ENCODE results near the gene SAFB2. TPM values are rescaled to one million over a fixed set of nuclear protein-coding genes. Genes with fewer than 3 reads are reported as not detected.

SAFB2 gene
- total RNA-seq, 1 experiment from 2014 or later, result 76.1 TPM

GRCh38 chr19:5624741-5625278 lies 2.2 kb upstream of the SAFB2 start:
- Mint-ChIP-seq H3K4me3 (peak overlapping the region; percentile 100), H3K9me3 (peaks cover 0 to 3% of the 10 kb centered on the region in 2 experiments; a peak in 3 of 5 replicates), H3K27me3 (ENCODE audit: low read depth) (peaks cover 4% of the 10 kb centered on the region; the same call in 1 of the 2 replicates), H3K36me3 (ENCODE audit: insufficient read depth in 1 of 3, low read depth in 3 of 3) (peaks cover 45 to 80% (median 67%) of the 10 kb centered on the region in 3 experiments), H3K27ac (peak overlapping the region; percentile 9 to 95 (median 93); a peak in 3 of 7 replicates), H3K4me1 (peaks cover 35 to 40% of the 10 kb centered on the region in 2 experiments)
- no peak overlapping the region for H3K27ac ChIP-seq (ENCODE audit: insufficient read length, low read depth, low read length)
- no peak overlapping the region for H3K56ac ChIP-seq (ENCODE audit: insufficient read length, low read depth, low read length)
- WGBS (ENCODE audit: extremely low coverage, insufficient read length, low lambda C conversion rate), result no CpG with 5 or more reads among the region's 8 CpGs
- no peak overlapping the region for H2BK12ac ChIP-seq (ENCODE audit: insufficient read length, low read depth, low read length)
- no peak overlapping the region for H2BK20ac ChIP-seq (ENCODE audit: low read depth, low read length, poor library complexity, severe bottlenecking)
- H3K23ac ChIP-seq (ENCODE audit: insufficient read length, low read depth, low read length), result no peak overlapping the region
- no peak for DNase-seq
- H3K79me2 ChIP-seq (ENCODE audit: insufficient read depth, low read length), result peaks cover 68% of the 10 kb centered on the region
- no peak overlapping the region for H3K14ac ChIP-seq (ENCODE audit: insufficient read depth, low read length)
- peak overlapping the region; percentile 76 for H3K4me2 ChIP-seq (ENCODE audit: insufficient read depth, insufficient read length, low read length)
- no peaks in the 10 kb centered on the region for H4K20me1 ChIP-seq (ENCODE audit: control insufficient read depth, insufficient read depth, insufficient read length)
- no peak overlapping the region for H3K4ac ChIP-seq (ENCODE audit: low read depth, low read length)
- TF ChIP-seq CTCF (conservative IDR thresholded peaks at IDR 0.05), result no peak
- peaks cover 14% of the 10 kb centered on the region for H3K23me2 ChIP-seq (ENCODE audit: insufficient read length, low read depth, low read length, poor library complexity, severe bottlenecking)
- H3K79me1 ChIP-seq (ENCODE audit: insufficient read depth, low read depth, low read length, poor library complexity, severe bottlenecking), result peaks cover 16% of the 10 kb centered on the region
- H3K4me1 ChIP-seq (ENCODE audit: insufficient read depth, low read length), result no peaks in the 10 kb centered on the region; the same call in 1 of the 2 replicates
- no peak overlapping the region for H2AK5ac ChIP-seq (ENCODE audit: insufficient read length, low read length)
- no peaks in the 10 kb centered on the region for H3K9me3 ChIP-seq (ENCODE audit: control insufficient read depth, low read depth, low read length)
- H2BK15ac ChIP-seq (ENCODE audit: low read depth, low read length), result no peak overlapping the region
- H3K9ac ChIP-seq (ENCODE audit: extremely low read depth, insufficient read length, low read length), result no peak overlapping the region
- H3T11ph ChIP-seq (ENCODE audit: low read length), result no peak overlapping the region
- no peak overlapping the region for H4K8ac ChIP-seq (replicated peaks; ENCODE audit: insufficient read length, low read depth, low read length)
- H2AFZ ChIP-seq (ENCODE audit: low read length), result no peak overlapping the region
- H4K5ac ChIP-seq (ENCODE audit: insufficient read length, low read depth, low read length), result no peak overlapping the region
- H2BK120ac ChIP-seq (ENCODE audit: low read depth, low read length, poor library complexity, severe bottlenecking), result no peak overlapping the region
- no peak overlapping the region for H3K18ac ChIP-seq (ENCODE audit: insufficient read length, low read depth, low read length)
- H4K91ac ChIP-seq (ENCODE audit: insufficient read length, low read depth, low read length), result no peak overlapping the region
- no peaks in the 10 kb centered on the region for H3K27me3 ChIP-seq (ENCODE audit: insufficient read depth, low read length)
- H2BK5ac ChIP-seq (ENCODE audit: insufficient read length, low read length), result no peak overlapping the region
